Measurements from ENCODE around the gene FGF23. TPM values are rescaled to one million over a fixed set of nuclear protein-coding genes. Genes with fewer than 3 reads are reported as not detected.
"Not testable (repeated sequence)": the region's sequence is repeated elsewhere in the genome, so short reads cannot be mapped to it uniquely, and the experiment has no call there.

The FGF23 gene
- total RNA-seq, 4 donors from 2014 or later, result not detected

GRCh38 chr12:4412465-4412864, 33.0 kb upstream of the FGF23 start:
- Histone ChIP-seq H3K4me3 (no peak overlapping the region), H3K27me3 (no peaks in the 10 kb centered on the region), H3K9me3 (no peaks in the 10 kb centered on the region), H3K27ac (no peak overlapping the region), H3K4me1 (no peaks in the 10 kb centered on the region), H3K36me3 (no peaks in the 10 kb centered on the region)
- intact Hi-C loops (cut with DNase I; ENCODE audit: low total_unique reads), result no loop called here
- DNase-seq, result no peak
- TF ChIP-seq CTCF (IDR thresholded peaks at IDR 0.05) (no peak), POLR2A (IDR thresholded peaks at IDR 0.05) (no peak)

- Histone ChIP-seq H3K36me3 (no peaks in the 10 kb centered on the region), H3K27me3 (no peaks in the 10 kb centered on the region), H3K27ac (no peak overlapping the region), H3K4me1 (no peaks in the 10 kb centered on the region), H3K4me3 (no peak overlapping the region), H3K9me3 (no peaks in the 10 kb centered on the region)
- DNase-seq, result no peak
- TF ChIP-seq CTCF (IDR thresholded peaks at IDR 0.05), result no peak
- no peak for TF ChIP-seq POLR2A (IDR thresholded peaks at IDR 0.05)
- intact Hi-C loops (cut with DNase I; ENCODE audit: low total_unique reads), result no loop called here
These were observed 32.5 kb upstream of the FGF23 start for GRCh38 chr12:4412056-4412455.

GRCh38 chr12:4407136-4407535, 27.6 kb upstream of the FGF23 start:
- H3K27ac ChIP-seq, result no peak overlapping the region
- no peaks in the 10 kb centered on the region for H3K9me3 ChIP-seq
- DNase-seq, result no peak
- intact Hi-C loops (cut with DNase I; ENCODE audit: low total_unique reads), result no loop called here
- no peaks in the 10 kb centered on the region for H3K36me3 ChIP-seq
- H3K27me3 ChIP-seq, result no peaks in the 10 kb centered on the region
- no peak overlapping the region for H3K4me3 ChIP-seq
- H3K4me1 ChIP-seq, result no peaks in the 10 kb centered on the region
- TF ChIP-seq CTCF (IDR thresholded peaks at IDR 0.05), result no peak
- TF ChIP-seq POLR2A (IDR thresholded peaks at IDR 0.05), result no peak

- H3K27ac ChIP-seq; H3K36me3 ChIP-seq; H3K27me3 ChIP-seq; intact Hi-C loops (cut with DNase I; ENCODE audit: low total_unique reads); H3K9me3 ChIP-seq; DNase-seq; H3K4me1 ChIP-seq; H3K4me3 ChIP-seq: not testable (repeated sequence)
These were observed 25.5 kb upstream of the FGF23 start for GRCh38 chr12:4404877-4405637.

- Histone ChIP-seq H3K36me3 (no peaks in the 10 kb centered on the region), H3K27me3 (no peaks in the 10 kb centered on the region), H3K4me1 (no peaks in the 10 kb centered on the region), H3K4me3 (no peak overlapping the region), H3K9me3 (no peaks in the 10 kb centered on the region), H3K27ac (no peak overlapping the region)
- intact Hi-C loops (cut with DNase I; ENCODE audit: low total_unique reads), result no loop called here
- TF ChIP-seq CTCF (IDR thresholded peaks at IDR 0.05), result no peak
- no peak for TF ChIP-seq POLR2A (IDR thresholded peaks at IDR 0.05)
- no peak for DNase-seq
These were observed 23.5 kb upstream of the FGF23 start for GRCh38 chr12:4402996-4403395.

- Histone ChIP-seq H3K36me3 (no peaks in the 10 kb centered on the region), H3K4me3 (no peak overlapping the region), H3K27me3 (no peaks in the 10 kb centered on the region), H3K4me1 (no peaks in the 10 kb centered on the region), H3K27ac (no peak overlapping the region), H3K9me3 (no peaks in the 10 kb centered on the region)
- intact Hi-C loops (cut with DNase I; ENCODE audit: low total_unique reads), result no loop called here
- no peak for TF ChIP-seq CTCF (IDR thresholded peaks at IDR 0.05)
- no peak for TF ChIP-seq POLR2A (IDR thresholded peaks at IDR 0.05)
- no peak for DNase-seq
These were observed 21.6 kb upstream of the FGF23 start for GRCh38 chr12:4401117-4401516.
